IPS-18a (cell line): ENCODE measurements around the gene NFAM1.

Experiments used
- H3K27ac ChIP-seq: one replicate; pipeline ENCODE4 v1.5.1; 2013; ENCODE audit warnings: low read length
- H3K27me3 ChIP-seq: one replicate; pipeline ENCODE4 v1.6.1; 2013; ENCODE audit warnings: mild to moderate bottlenecking, low read length; ENCODE audit not compliant: control insufficient read depth, insufficient read depth
- H3K36me3 ChIP-seq: one replicate; pipeline ENCODE4 v1.6.1; 2013; ENCODE audit warnings: low read depth, low read length; ENCODE audit not compliant: control insufficient read depth
- H3K4me1 ChIP-seq: one replicate; pipeline ENCODE4 v1.6.1; 2013; ENCODE audit warnings: low read depth, low read length; ENCODE audit not compliant: control insufficient read depth
- H3K4me3 ChIP-seq: one replicate; pipeline ENCODE4 v1.5.1; 2013; ENCODE audit warnings: low read length
- H3K9ac ChIP-seq: one replicate; pipeline ENCODE4 v1.6.1; 2013; ENCODE audit warnings: mild to moderate bottlenecking, low read length, moderate library complexity
- H3K9me3 ChIP-seq: one replicate; pipeline ENCODE4 v1.6.1; 2013; ENCODE audit warnings: low read depth, low read length; ENCODE audit not compliant: control insufficient read depth

NFAM1 gene

DNA sequence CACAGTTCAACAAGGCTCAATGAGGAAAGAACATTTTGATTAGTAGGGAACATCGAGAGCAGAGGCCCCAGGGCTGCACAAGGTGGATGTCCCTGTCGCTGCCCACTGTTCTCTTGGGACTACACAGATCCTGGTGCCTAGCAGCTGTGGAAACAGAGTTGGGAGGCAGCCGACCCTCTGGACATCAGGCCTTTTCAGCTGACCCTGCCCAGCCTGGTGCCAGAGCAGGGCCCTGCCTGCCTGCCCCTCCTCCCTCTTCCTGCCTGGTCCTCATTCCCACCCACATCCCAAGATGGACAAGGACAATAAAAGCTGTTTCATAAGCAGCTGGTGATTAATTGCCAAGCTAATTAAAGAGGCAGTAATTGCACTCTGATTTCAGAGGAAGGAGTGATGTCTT is 60.7 kb downstream of the NFAM1 start:
- Histone ChIP-seq H3K36me3 (no peaks in the 10 kb centered on the region), H3K27ac (no peak overlapping the region), H3K9ac (no peak overlapping the region), H3K27me3 (peaks cover 15% of the 10 kb centered on the region), H3K9me3 (no peaks in the 10 kb centered on the region), H3K4me3 (no peak overlapping the region), H3K4me1 (peaks cover 16% of the 10 kb centered on the region)

DNA sequence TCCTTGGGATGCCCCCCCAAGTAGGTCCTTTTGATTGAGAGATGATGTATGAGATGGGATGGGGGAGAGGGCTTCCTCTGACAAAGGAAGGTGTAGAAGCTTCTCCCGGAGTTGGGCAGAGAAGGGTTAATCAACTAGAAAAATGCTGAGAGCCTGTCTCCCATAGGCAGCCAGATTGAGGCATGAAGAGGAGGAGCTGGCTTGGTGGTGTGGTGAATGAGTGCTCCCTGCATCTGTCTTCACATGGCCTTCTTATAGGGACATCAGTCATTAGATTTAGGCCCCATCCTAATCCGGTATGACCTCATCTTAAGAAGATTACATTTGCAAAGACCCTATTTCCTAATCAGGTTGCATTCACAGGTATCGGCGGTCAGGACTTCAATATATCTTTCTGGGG is 61.1 kb downstream of the NFAM1 start:
- no peaks in the 10 kb centered on the region for H3K9me3 ChIP-seq
- H3K9ac ChIP-seq, result no peak overlapping the region
- H3K36me3 ChIP-seq, result no peaks in the 10 kb centered on the region
- H3K4me3 ChIP-seq, result no peak overlapping the region
- H3K4me1 ChIP-seq, result peaks cover 18% of the 10 kb centered on the region
- no peak overlapping the region for H3K27ac ChIP-seq
- peaks cover 15% of the 10 kb centered on the region for H3K27me3 ChIP-seq

DNA sequence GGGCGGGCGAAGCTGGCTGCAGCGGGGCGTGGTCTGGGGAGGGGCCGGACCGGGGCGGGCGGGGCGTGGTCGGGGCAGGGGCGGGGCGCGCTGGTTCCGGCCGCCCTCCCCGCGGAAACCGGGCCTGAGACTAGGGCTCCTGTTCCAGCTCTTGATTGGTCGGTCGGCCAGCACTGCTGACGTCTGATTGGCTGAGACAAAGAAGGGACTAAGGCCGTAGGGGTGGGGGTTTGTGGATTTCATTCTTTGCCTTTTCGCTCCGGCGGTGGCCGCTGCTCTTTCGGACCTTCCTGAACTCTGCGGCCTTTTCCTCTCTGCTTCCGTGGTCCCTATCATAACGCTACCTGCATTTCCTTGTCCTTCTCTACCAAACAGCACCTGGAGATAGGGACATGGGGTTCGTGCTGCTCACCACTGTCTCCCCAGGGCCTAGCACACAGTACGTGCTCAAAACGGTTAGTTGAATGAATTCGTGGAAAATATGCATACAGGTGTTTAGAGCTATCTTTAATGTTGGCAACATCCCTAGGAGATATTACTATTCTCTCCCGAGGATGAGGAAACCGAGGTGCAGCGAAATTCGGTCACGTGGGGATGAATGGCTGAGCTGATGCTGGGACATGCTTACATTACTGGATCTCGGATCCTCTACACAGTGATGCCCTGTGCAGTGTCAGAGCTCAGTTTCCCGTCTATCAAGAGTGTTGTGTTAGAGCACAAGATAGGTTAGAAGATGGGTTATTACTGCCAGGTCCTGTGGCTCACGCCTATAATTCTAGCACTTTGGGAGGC is 62.8 kb downstream of the NFAM1 start:
- Histone ChIP-seq H3K9me3 (no peaks in the 10 kb centered on the region), H3K4me3 (peak overlapping the region; percentile 89), H3K36me3 (no peaks in the 10 kb centered on the region), H3K4me1 (peaks cover 34% of the 10 kb centered on the region), H3K27ac (no peak overlapping the region), H3K9ac (peak overlapping the region; percentile 85), H3K27me3 (peaks cover 15% of the 10 kb centered on the region)

DNA sequence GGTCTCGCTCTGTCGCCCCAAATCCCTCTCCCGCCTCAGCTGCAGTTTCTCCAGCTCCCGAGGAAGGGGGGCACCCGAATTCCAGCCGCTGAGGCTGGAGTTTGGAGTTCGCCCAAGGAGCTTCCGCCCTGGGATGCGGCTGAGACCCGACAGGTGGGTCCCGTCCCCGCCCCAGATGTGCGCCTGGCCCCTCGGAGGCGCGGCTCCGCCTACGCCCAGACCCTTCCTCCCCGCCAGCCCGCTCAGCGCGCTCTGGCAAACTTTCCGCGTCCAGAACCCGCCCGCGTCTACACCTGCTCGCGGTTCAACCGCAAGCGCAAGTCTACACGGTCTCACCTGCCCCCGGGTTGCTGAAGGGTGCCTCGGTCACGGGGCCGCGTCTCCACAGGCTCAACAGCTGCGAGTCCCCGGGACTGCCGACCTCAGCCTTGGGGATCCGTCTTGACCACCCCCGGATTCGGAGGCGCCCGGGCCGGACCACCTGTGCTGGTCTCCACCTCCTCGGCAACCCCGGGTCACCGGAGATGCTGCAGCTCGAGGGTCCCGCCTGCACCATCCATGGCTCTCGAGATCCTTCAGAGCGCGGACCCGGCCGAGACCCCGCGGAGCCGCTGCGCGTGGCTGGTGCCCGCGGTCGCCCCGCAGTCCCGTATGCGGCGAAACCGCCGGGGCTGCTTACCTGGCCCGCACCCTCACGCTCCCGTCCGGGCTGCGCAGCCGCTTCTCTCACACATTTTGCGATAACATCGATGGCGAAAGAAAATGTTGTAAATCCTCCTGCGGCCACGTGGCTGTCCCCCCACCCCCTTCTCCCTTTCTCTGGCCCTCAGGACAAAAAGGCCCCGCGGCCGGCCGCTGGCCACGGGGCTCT is 63.6 kb downstream of the NFAM1 start:
- Histone ChIP-seq H3K4me3 (peak overlapping the region; percentile 89), H3K9ac (peak overlapping the region; percentile 85), H3K27me3 (peaks cover 15% of the 10 kb centered on the region), H3K27ac (no peak overlapping the region), H3K9me3 (no peaks in the 10 kb centered on the region), H3K36me3 (no peaks in the 10 kb centered on the region), H3K4me1 (peaks cover 39% of the 10 kb centered on the region)

DNA sequence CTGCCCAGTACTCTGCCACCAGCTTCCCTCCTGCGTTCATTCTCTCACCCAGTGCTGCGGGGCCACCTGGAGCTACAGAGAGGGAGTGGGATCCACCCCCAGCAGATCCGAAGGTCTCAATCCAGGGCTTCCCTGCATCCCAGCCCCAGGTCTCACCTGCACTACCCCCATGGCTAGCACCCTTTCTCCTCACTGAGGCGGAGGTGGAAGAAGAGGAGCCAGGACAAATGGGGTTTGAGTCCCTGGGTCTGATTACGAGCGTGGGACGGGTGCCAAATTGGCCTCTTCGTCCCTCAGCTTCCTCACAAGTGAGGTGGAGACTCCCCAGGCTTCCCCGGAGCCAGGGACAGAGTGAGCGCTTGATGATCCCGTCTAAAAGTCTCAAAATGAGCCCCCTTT is 64.2 kb downstream of the NFAM1 start:
- Histone ChIP-seq H3K4me3 (peak overlapping the region; percentile 89), H3K4me1 (peaks cover 39% of the 10 kb centered on the region)

DNA sequence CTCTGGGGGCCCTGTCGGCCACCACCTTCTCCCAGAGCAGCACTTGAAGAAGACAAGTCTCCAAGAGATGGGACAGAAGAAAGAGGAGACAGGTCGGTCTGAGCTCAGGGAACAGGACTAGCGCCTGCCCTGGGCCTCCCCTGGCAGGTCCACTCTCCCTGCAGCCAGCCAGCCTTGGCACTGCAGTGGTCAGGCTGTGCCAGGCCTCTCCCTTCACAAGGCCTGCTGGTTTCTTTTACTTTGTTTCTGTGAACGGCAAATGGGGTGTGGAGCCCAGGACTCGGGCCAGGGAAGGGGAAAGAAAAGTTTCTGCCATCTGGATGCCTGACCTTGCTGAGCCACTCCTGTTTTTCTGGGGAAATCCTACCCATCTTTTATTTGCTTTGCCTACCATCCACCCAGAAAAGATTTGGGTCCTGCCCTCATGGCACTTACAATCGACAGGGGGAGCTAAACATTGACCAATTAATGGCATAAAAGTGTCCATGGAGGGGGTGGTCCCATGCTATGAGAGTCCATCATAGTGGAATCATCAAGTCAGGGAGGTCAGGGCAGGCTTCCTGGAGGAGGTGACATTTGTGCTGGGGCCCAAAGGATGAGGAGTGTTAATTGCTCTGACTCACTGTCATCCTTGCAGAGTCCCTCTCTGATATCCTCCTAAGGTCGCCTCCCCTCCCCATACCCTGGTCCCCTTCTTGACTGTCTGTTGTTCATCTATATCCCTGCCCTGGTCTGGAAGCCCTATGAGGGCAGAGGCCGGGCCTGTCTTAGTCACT is 65.2 kb downstream of the NFAM1 start:
- H3K4me3 ChIP-seq, result peak overlapping the region; percentile 89
- H3K9ac ChIP-seq, result no peak overlapping the region
- no peak overlapping the region for H3K27ac ChIP-seq
- peaks cover 39% of the 10 kb centered on the region for H3K4me1 ChIP-seq
- H3K27me3 ChIP-seq, result peaks cover 15% of the 10 kb centered on the region
- H3K9me3 ChIP-seq, result no peaks in the 10 kb centered on the region
- H3K36me3 ChIP-seq, result no peaks in the 10 kb centered on the region

More for the DNA sequence above, 64.2 kb downstream of the NFAM1 start:
- H3K36me3 ChIP-seq, result no peaks in the 10 kb centered on the region
- peak overlapping the region; percentile 85 for H3K9ac ChIP-seq
- H3K9me3 ChIP-seq, result no peaks in the 10 kb centered on the region
- no peak overlapping the region for H3K27ac ChIP-seq
- peaks cover 15% of the 10 kb centered on the region for H3K27me3 ChIP-seq

DNA sequence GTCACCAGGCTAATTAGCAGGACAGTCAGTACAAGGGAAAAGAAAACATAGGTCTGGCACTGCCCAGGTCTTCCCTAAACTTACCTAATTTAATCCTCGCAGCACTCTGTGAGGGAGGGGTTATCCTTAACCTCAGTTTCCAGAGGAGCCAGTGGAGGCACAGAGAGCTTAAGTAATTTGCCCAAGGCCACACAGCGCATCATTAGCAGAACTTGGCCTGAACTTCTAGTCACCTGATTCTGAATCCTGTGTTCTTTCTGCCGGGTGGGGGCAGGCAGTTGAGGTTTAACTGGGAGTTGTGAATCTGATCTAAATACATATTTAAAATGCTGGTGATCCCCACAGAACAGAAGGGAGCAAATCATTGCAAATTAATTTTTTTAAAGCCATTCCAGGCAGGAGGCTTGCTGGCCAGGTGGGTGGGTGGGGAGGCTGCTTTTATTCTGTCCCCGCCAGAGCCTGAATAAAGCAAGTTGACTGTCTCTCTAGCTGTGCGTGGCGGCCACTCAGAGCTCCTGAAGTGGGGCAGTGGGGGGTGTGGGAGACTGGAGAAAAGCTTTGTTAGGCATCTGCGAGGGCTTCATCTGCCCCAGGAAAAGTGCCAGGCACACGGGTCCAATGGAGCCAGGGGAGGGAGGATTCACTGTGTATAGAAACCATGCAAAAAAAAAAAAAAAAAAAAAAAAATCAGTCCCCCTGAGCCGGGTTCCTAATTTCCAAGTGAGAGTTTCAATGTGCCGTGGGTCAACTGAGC is 66.1 kb downstream of the NFAM1 start:
- H3K36me3 ChIP-seq, result no peaks in the 10 kb centered on the region
- peak overlapping the region; percentile 54 for H3K9ac ChIP-seq
- no peak overlapping the region for H3K27ac ChIP-seq
- peaks cover 35% of the 10 kb centered on the region for H3K4me1 ChIP-seq
- H3K27me3 ChIP-seq, result peaks cover 15% of the 10 kb centered on the region
- H3K4me3 ChIP-seq, result peak overlapping the region; percentile 62
- H3K9me3 ChIP-seq, result no peaks in the 10 kb centered on the region

DNA sequence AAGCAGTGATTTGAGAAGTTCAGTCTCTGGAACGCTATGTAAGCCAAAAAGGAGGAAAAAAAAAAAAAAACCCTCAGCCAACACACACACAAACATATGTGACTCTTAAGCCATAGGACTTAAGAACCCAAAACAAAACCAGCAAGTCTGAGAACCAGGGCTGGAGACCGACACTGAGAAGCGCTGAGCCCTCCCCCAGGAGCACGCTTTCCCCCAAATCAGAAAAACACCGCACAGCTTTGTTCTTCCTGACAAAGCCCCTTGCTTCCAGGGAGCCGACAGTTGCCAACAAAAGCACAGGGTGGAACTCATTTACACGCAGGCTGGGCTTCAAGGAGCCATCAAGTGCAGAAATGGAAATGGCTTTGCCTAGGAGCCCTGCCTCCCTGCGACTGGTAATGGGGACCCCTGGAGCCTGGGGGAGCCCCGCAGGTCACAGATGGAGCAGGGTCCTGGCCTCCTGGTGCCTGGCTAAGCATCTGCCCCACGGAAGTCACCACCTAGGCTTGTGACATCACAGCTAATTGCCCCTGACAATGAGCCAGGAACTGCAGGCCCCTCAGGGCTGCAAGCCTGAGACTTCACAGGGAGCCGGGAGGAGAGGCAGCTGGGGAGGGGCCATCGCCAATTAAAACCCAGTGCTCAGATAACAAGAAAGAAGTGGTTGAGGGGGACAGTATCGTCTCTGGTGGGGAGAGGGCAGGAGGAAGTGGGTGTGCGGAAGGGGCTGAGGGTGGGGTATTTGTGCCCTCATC is 66.9 kb downstream of the NFAM1 start:
- Histone ChIP-seq H3K9ac (peak overlapping the region; percentile 54), H3K4me3 (peak overlapping the region; percentile 62), H3K4me1 (peaks cover 30% of the 10 kb centered on the region), H3K36me3 (no peaks in the 10 kb centered on the region), H3K27ac (peak overlapping the region; percentile 70), H3K27me3 (peaks cover 15% of the 10 kb centered on the region), H3K9me3 (no peaks in the 10 kb centered on the region)

DNA sequence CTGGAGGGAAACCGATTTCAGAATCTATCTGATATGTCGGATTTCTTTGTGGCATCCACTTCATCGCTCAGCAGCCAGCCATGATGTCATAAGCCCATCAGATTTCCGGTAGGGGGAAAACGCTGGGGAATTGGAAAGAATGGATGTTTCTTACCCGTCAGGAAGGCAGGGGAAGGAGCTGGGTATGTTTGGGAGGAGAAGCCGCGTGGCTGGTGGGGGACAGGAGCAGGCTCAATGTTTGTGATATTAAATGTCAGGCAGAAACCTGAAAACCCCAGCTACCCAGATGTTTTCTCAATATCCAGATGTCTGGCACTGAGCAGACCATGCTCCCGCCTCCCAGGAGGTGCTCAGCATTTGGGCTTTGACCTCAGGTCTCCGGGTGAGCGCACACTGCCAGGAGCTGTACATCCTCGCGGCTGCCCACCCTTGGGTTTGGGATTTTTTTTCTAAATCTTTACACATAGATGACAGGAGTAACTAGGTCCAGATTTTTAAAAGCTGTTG is 67.5 kb downstream of the NFAM1 start:
- H3K4me3 ChIP-seq, result peak overlapping the region; percentile 62
- H3K27me3 ChIP-seq, result peaks cover 15% of the 10 kb centered on the region
- no peaks in the 10 kb centered on the region for H3K36me3 ChIP-seq
- H3K27ac ChIP-seq, result peak overlapping the region; percentile 70
- peaks cover 28% of the 10 kb centered on the region for H3K4me1 ChIP-seq
- no peaks in the 10 kb centered on the region for H3K9me3 ChIP-seq
- peak overlapping the region; percentile 54 for H3K9ac ChIP-seq

DNA sequence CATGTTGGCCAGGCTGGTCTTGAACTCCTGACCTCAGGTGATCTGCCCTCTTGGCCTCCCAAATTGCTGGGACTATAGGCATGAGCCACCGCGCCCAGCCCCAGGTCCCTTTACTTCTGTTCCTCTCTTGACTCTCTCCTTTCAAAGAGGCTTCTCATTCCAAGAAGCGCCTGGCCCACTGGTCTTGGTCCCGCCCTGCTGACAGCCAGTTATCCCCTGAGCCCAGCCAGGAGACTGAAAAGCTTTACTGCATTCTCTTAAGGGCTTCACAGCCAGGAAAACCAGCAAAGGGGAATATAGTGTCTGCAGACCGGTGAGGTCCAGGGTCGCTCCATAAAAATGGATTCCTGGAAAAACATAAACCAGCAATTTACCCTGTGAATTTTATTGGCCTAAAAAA is 68.3 kb downstream of the NFAM1 start:
- H3K27me3 ChIP-seq, result peaks cover 15% of the 10 kb centered on the region
- H3K27ac ChIP-seq, result no peak overlapping the region
- H3K4me1 ChIP-seq, result peaks cover 25% of the 10 kb centered on the region
- H3K9ac ChIP-seq, result peak overlapping the region; percentile 15
- no peaks in the 10 kb centered on the region for H3K9me3 ChIP-seq
- no peak overlapping the region for H3K4me3 ChIP-seq
- no peaks in the 10 kb centered on the region for H3K36me3 ChIP-seq
